GM12864 (cell line): ENCODE measurements around the gene SUPT20H.

Source experiments
- DNase-seq: peaks from one replicate; pipeline ENCODE4 v3.0.0-alpha.2; 2011; ENCODE audit warnings: low read depth
- H3K4me3 ChIP-seq: 2 replicates; pipeline ENCODE4 v1.5.1; 2011; ENCODE audit warnings: mild to moderate bottlenecking, low read depth, low read length, control low read depth
- TF ChIP-seq, protein P1 (sequence below): IDR thresholded peaks from 2 replicates; pipeline ENCODE4 v1.5.1; 2011; ENCODE audit warnings: low read depth, mild to moderate bottlenecking, moderate library complexity, low read length, control low read depth, inconsistent platforms; ENCODE audit errors: missing control alignments

The SUPT20H gene

DNA sequence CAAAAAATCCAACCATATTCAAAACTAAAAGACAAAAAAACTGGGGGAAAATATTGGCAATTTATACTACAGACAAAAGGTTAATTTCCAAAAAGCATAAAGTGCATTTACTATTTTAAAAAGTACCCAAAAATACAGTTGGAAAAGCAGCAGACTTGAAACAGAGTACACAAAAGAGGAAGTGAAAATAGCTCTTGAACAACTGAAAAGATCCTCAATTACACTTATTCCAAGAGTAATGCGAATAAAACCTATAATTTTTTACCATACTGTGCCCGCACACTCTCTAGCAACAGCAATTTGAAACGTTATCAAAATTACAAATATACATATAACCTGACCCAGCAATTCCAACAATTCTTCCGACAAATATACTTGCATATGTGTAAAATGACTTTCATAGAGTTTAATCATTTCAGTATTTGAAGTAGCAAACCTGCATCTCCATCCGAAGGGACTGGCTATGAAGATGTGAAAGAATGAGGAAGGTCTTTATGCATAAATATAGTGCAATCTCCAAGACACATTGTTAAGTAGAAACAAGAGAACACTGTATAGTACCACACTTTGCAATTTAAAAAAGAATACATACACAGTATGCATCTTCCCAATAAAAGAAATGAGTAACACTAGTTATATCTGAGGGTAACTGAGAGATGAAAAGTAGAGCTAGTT, 85.7 kb downstream of the SUPT20H start:
- no peak for DNase-seq
- H3K4me3 ChIP-seq, result no peak overlapping the region
- TF ChIP-seq, protein P1, sequence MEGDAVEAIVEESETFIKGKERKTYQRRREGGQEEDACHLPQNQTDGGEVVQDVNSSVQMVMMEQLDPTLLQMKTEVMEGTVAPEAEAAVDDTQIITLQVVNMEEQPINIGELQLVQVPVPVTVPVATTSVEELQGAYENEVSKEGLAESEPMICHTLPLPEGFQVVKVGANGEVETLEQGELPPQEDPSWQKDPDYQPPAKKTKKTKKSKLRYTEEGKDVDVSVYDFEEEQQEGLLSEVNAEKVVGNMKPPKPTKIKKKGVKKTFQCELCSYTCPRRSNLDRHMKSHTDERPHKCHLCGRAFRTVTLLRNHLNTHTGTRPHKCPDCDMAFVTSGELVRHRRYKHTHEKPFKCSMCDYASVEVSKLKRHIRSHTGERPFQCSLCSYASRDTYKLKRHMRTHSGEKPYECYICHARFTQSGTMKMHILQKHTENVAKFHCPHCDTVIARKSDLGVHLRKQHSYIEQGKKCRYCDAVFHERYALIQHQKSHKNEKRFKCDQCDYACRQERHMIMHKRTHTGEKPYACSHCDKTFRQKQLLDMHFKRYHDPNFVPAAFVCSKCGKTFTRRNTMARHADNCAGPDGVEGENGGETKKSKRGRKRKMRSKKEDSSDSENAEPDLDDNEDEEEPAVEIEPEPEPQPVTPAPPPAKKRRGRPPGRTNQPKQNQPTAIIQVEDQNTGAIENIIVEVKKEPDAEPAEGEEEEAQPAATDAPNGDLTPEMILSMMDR, result no peak

DNA sequence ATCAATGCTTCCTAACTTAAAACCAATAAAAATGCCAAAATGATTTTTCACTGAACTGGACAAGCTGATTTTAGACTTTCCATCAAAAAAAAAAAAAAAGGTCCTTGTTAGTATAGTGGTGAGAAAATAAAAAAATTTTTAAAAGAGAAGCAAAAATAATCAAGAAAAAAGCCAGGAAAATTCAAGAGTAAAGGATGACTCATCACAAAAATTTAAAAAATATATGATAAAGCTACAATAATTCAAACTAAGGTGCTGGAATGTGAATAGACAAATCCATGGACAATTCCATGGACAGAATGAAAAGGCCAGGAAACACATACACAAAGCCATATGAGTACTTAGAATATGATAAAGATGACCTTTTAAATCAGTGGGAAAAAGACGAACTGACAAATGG, 86.5 kb downstream of the SUPT20H start:
- no peak overlapping the region for H3K4me3 ChIP-seq
- no peak for DNase-seq
- TF ChIP-seq, protein P1, result no peak

DNA sequence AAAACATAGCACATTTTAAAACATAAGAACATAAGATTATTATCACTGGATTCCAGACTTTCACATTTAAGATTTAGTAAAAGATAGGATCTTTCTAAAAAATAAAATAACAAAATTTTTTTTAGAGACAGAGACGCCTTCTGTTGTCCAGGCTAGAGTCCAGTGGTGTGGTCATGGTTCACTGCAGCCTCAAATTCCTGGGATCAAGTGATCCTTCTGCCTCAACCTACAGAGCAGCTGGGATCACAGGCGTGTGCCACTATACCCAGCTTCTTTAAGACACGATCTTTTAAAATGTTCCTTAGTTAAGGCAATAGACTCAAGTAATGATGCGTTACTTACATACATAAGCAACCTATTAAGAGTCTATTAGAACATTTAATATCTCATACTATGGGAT, 93.1 kb downstream of the SUPT20H start:
- TF ChIP-seq, protein P1, result no peak
- H3K4me3 ChIP-seq, result no peak overlapping the region
- no peak for DNase-seq

DNA sequence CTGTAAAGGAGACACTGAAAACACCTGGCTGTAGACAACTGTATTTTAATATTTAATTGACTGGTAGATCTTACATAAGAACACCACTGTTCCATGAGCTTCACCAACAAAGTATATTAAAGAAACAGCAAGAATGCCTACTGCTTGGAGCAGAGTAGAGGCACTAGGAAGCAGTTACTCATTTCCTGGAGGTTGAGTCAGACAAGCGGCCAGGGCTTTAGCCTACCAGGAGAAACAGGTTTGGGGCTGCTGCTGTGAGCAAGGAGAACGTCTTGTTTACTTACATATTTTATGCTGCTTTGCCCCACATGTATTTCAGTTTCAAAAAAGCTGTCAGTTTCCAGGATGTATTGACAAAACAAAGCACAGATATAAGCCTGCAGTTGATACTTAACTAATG, 93.7 kb downstream of the SUPT20H start:
- no peak overlapping the region for H3K4me3 ChIP-seq
- TF ChIP-seq, protein P1, result no peak
- DNase-seq, result no peak

DNA sequence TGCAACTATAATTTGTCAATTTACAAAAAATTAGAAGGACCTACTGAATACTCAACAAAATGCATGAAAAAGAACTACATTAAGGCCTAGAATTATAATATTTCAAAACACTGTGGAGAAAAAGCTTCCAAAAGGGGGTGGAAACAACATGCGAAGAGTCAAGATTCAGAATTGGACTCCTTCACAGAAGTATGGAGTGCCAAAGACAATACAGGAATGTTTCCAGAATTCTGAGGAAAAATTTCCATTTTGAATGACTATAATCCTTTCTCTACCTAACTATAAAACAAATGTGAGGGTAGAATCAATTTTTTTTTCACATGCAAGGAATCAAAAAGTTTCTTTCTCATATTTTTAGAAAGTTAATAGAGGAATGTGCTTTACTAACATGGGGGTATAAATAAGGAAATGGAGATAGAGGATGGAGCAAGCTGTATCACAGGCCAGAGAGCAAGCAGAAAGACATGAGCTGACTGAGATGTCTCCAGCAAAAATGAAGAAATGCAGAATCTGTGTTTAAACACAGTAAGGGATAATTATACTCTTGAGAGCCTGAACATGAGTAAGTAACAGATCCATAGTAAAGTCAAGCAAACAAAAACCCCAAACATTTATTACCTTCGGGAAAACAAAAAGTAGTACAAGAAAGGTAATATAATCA, 99.9 kb downstream of the SUPT20H start:
- DNase-seq, result no peak

More for the DNA sequence above, 99.9 kb downstream of the SUPT20H start:
- TF ChIP-seq, protein P1, result no peak
- H3K4me3 ChIP-seq, result no peak overlapping the region
